Measurements from ENCODE around the gene TGFB1.

Gene TGFB1

DNA sequence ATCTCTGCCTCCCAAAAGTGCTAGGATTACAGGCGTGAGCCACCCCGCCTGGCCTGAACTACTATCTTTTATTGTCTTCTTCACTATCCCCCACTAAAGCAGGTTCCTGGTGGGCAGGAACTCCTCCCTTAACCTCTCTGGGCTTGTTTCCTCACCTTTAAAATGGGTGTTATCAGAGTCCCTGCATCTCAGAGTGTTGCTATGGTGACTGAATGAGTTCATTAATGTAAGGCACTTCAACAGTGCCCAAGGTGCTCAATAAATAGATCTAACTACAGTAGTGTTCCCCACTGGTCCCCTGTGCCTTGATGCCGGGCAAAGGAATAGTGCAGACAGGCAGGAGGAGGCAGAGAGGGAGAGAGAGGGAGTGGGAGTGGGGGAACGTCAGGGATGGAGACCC lies 23.2 kb downstream of the TGFB1 start:
- Histone ChIP-seq H3K4me3 (ENCODE audit: insufficient read length, low read depth) (no peak overlapping the region), H3K4me1 (ENCODE audit: insufficient read depth, insufficient read length) (peaks cover 15% of the 10 kb centered on the region), H3K9ac (ENCODE audit: insufficient read length, low read depth) (no peak overlapping the region), H3K27me3 (ENCODE audit: insufficient read depth, insufficient read length) (no peaks in the 10 kb centered on the region), H3K36me3 (ENCODE audit: insufficient read depth, insufficient read length, low read length) (peaks cover 37% of the 10 kb centered on the region), H3K9me3 (ENCODE audit: insufficient read depth, low read length) (no peaks in the 10 kb centered on the region)
- DNase-seq (ENCODE audit: low read depth, low spot score), result no peak
- TF ChIP-seq ZNF274 (IDR thresholded peaks at IDR 0.05; ENCODE audit: low read depth, low read length) (no peak), SUZ12 (IDR thresholded peaks at IDR 0.05; ENCODE audit: extremely low read depth, insufficient read depth, insufficient read length) (no peak), YY1 (IDR thresholded peaks at IDR 0.05; ENCODE audit: insufficient read depth, insufficient read length) (no peak)

DNA sequence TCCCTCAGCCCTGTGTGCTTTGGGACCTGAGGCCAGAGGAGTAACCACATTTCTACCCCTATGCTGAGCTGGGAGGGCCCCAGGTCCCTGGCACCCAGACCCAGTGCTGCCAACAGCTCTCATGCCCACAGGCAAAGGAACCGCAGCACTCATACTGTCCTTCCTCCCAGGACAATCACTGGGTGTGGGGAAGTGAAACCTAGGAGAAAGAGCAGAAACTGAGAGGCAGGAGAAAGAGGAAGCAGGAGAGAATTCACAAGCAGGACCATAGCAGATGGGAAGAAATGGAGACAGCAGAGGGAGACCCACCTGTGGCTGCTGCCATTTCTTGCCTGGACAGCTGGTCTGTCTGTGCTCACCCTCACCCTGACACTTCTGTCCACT lies 24.9 kb downstream of the TGFB1 start:
- H3K9me3 ChIP-seq (ENCODE audit: insufficient read depth, low read length), result no peaks in the 10 kb centered on the region
- peaks cover 21% of the 10 kb centered on the region for H3K4me1 ChIP-seq (ENCODE audit: insufficient read depth, insufficient read length)
- H3K27me3 ChIP-seq (ENCODE audit: insufficient read depth, insufficient read length), result no peaks in the 10 kb centered on the region
- no peak for DNase-seq (ENCODE audit: low read depth, low spot score)
- H3K9ac ChIP-seq (ENCODE audit: insufficient read length, low read depth), result no peak overlapping the region
- no peak overlapping the region for H3K4me3 ChIP-seq (ENCODE audit: insufficient read length, low read depth)
- TF ChIP-seq YY1 (IDR thresholded peaks at IDR 0.05; ENCODE audit: insufficient read depth, insufficient read length) (no peak), SUZ12 (IDR thresholded peaks at IDR 0.05; ENCODE audit: extremely low read depth, insufficient read depth, insufficient read length) (no peak)
- H3K36me3 ChIP-seq (ENCODE audit: insufficient read depth, insufficient read length, low read length), result peaks cover 34% of the 10 kb centered on the region

DNA sequence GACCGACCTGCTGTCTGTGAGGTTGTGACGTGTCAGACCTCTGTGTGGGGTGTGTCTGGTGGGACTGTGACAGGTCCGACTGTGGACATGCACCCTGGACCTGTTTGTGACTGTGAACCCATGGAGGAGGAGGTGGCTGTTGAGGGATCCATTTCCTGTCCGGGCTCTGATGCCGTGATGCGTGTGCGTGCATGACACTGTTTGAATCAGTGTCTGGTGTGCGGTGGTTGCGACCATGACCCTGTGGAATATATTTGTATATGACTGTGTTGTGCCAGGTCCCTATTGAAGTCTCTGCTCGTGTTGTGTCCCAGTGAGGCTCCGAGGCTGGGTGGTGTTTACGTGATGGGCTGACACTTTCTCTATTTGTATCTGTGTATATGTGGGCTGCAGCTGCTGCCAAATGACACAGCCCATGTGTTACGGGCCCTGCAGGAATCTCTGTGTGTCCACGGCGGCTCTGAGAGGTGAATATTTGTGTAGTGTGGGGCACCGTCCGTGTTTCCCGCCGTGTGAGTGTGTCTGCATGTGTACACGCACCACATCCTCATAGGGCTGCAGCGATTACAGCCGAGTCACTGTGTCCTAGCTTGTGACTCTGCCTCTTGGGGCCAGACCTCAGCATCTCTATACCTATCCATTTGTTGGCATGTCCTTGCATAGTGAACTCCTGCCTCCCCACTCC lies 25.4 kb downstream of the TGFB1 start:
- no peak overlapping the region for H3K9ac ChIP-seq (ENCODE audit: insufficient read length, low read depth)
- peaks cover 24% of the 10 kb centered on the region for H3K4me1 ChIP-seq (ENCODE audit: insufficient read depth, insufficient read length)
- TF ChIP-seq ZNF274 (IDR thresholded peaks at IDR 0.05; ENCODE audit: low read depth, low read length) (no peak), YY1 (IDR thresholded peaks at IDR 0.05; ENCODE audit: insufficient read depth, insufficient read length) (no peak), SUZ12 (IDR thresholded peaks at IDR 0.05; ENCODE audit: extremely low read depth, insufficient read depth, insufficient read length) (no peak)
- H3K4me3 ChIP-seq (ENCODE audit: insufficient read length, low read depth), result no peak overlapping the region
- H3K9me3 ChIP-seq (ENCODE audit: insufficient read depth, low read length), result no peaks in the 10 kb centered on the region
- DNase-seq (ENCODE audit: low read depth, low spot score), result no peak
- peaks cover 34% of the 10 kb centered on the region for H3K36me3 ChIP-seq (ENCODE audit: insufficient read depth, insufficient read length, low read length)
- H3K27me3 ChIP-seq (ENCODE audit: insufficient read depth, insufficient read length), result no peaks in the 10 kb centered on the region

DNA sequence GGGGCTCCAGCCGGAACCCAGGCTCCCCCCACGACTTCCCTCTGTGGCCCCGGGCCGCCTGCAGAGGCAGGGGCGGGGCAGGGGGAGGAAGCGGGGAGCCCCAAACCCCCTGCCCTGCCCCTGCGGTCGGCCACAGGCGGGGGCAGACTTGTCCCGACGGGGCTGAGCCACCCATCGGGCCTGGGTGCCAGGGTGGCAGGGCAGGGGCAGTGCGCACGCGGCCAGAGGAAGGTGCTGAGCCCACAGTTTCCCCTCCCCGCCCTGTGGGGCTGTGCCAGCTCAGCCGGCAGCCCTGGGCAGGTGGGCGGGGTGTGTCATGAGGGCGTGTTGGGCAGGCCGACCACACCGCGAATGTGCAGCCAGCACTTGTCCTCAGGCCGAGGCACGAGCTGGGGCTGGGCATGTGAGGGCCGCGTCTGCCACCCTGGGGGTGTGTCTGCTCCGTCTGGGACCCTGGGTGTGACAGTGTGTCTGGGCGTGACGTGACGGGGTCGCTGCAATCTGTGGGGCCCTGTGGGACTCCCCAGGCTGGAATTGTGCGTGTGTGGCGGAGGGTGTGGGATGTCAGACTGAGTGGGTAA lies 26.1 kb downstream of the TGFB1 start:
- Histone ChIP-seq H3K4me3 (ENCODE audit: insufficient read length, low read depth) (no peak overlapping the region), H3K27me3 (ENCODE audit: insufficient read depth, insufficient read length) (no peaks in the 10 kb centered on the region), H3K9me3 (ENCODE audit: insufficient read depth, low read length) (no peaks in the 10 kb centered on the region), H3K36me3 (ENCODE audit: insufficient read depth, insufficient read length, low read length) (peaks cover 32% of the 10 kb centered on the region), H3K9ac (ENCODE audit: insufficient read length, low read depth) (no peak overlapping the region), H3K4me1 (ENCODE audit: insufficient read depth, insufficient read length) (peaks cover 29% of the 10 kb centered on the region)
- TF ChIP-seq YY1 (IDR thresholded peaks at IDR 0.05; ENCODE audit: insufficient read depth, insufficient read length), result no peak
- no peak for TF ChIP-seq SUZ12 (IDR thresholded peaks at IDR 0.05; ENCODE audit: extremely low read depth, insufficient read depth, insufficient read length)
- TF ChIP-seq ZNF274 (IDR thresholded peaks at IDR 0.05; ENCODE audit: low read depth, low read length), result no peak
- no peak for DNase-seq (ENCODE audit: low read depth, low spot score)

DNA sequence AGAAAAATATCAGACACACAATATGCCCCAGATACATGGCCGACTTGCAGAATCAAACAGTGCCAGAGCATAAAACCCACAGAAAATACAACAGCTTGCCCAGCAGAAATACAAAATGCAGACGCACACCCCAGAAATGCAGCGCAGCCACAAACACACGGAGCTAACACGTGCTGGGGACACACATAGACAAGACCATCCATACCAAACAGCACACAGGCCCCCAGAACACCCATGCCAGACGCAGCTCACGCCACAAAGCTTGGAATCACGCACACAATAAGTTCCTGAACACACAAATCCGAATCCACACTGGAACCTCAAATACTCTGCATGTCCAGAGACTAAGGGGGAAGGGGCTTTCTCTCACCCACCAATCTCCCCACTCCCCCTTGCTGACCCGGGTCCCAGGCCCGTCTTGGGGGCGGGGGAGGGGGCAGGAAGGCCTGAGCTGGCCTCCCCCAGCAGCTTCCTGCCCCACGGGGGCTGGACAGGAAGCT lies 26.6 kb downstream of the TGFB1 start:
- TF ChIP-seq SUZ12 (IDR thresholded peaks at IDR 0.05; ENCODE audit: extremely low read depth, insufficient read depth, insufficient read length) (no peak), ZNF274 (IDR thresholded peaks at IDR 0.05; ENCODE audit: low read depth, low read length) (no peak), YY1 (IDR thresholded peaks at IDR 0.05; ENCODE audit: insufficient read depth, insufficient read length) (no peak)
- no peak for DNase-seq (ENCODE audit: low read depth, low spot score)
- no peaks in the 10 kb centered on the region for H3K27me3 ChIP-seq (ENCODE audit: insufficient read depth, insufficient read length)
- H3K9me3 ChIP-seq (ENCODE audit: insufficient read depth, low read length), result no peaks in the 10 kb centered on the region
- H3K4me3 ChIP-seq (ENCODE audit: insufficient read length, low read depth), result no peak overlapping the region
- peaks cover 33% of the 10 kb centered on the region for H3K4me1 ChIP-seq (ENCODE audit: insufficient read depth, insufficient read length)
- no peak overlapping the region for H3K9ac ChIP-seq (ENCODE audit: insufficient read length, low read depth)
- H3K36me3 ChIP-seq (ENCODE audit: insufficient read depth, insufficient read length, low read length), result peaks cover 31% of the 10 kb centered on the region

DNA sequence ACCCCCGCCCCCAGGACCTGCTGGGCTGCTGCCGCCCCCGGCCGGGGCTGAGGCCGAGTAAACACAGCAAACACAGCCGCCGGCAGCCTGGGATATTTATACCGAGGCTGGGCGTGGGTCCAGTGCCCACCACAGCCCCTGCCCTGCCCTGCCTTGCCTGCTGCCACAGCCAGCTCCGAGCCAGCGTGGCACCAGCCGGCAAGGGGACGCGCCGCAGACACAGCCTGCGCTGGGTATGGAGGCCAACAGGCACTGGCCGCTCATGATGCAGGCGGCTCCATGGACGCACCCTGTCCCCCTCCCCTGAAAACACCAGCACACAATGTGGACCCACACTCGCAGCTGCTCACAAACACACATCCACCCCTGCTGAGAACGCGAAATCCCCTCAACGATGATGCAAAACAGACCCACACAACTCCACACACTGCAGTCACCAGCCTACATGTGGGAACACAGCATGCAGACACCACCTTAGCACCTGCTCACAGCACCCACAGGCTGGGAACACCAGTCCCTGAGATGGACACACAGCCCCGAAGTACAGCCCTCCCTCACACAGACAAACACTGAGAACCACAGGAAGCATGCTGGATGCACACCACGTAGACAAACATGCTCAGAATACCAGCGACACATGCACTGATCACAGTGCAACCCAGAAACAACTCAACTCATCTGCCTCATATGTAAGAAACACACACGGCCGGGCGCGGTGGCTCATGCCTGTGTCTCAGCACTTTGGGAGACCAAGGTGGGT lies 27.6 kb downstream of the TGFB1 start:
- no peak for DNase-seq (ENCODE audit: low read depth, low spot score)
- Histone ChIP-seq H3K36me3 (ENCODE audit: insufficient read depth, insufficient read length, low read length) (peaks cover 31% of the 10 kb centered on the region), H3K4me1 (ENCODE audit: insufficient read depth, insufficient read length) (peaks cover 38% of the 10 kb centered on the region), H3K27me3 (ENCODE audit: insufficient read depth, insufficient read length) (no peaks in the 10 kb centered on the region), H3K4me3 (ENCODE audit: insufficient read length, low read depth) (peak overlapping the region; percentile 1), H3K9ac (ENCODE audit: insufficient read length, low read depth) (peak overlapping the region; percentile 79), H3K9me3 (ENCODE audit: insufficient read depth, low read length) (no peaks in the 10 kb centered on the region)
- no peak for TF ChIP-seq YY1 (IDR thresholded peaks at IDR 0.05; ENCODE audit: insufficient read depth, insufficient read length)

DNA sequence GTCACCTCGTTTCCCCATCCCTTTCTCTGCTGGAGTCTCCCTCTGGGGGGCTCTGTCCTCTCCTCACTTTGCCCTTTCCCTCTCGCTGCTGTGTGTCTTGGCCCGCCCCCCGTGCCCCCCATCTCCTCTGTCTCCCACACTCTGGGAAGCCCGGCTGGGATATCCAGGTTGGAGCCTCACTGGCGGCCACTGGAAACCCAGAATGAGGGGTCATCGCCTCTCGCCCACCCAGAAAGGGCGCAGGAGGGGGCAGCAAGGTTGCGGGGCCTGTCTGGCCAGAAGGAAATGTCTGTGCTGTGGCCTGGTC lies 28.1 kb downstream of the TGFB1 start:
- TF ChIP-seq YY1 (IDR thresholded peaks at IDR 0.05; ENCODE audit: insufficient read depth, insufficient read length), result no peak
- Histone ChIP-seq H3K4me1 (ENCODE audit: insufficient read depth, insufficient read length) (peaks cover 41% of the 10 kb centered on the region), H3K9me3 (ENCODE audit: insufficient read depth, low read length) (no peaks in the 10 kb centered on the region), H3K36me3 (ENCODE audit: insufficient read depth, insufficient read length, low read length) (peaks cover 35% of the 10 kb centered on the region), H3K9ac (ENCODE audit: insufficient read length, low read depth) (peak overlapping the region; percentile 79), H3K4me3 (ENCODE audit: insufficient read length, low read depth) (peak overlapping the region; percentile 1), H3K27me3 (ENCODE audit: insufficient read depth, insufficient read length) (no peaks in the 10 kb centered on the region)
- DNase-seq (ENCODE audit: low read depth, low spot score), result no peak

Measured in NT2/D1 (cell line).